ENCODE results near the gene MED25.

GRCh38 chr19:49835562-49835961 lies 17.5 kb downstream of the MED25 start:
- no peak for TF ChIP-seq CTCF (conservative IDR thresholded peaks at IDR 0.05; ENCODE audit: low read depth in 2 of 2)
- TF ChIP-seq EZH2 (IDR thresholded peaks at IDR 0.05; ENCODE audit: low read depth, unreplicated experiment): no peak
- no peak for TF ChIP-seq CREB1 (CRISPR knock-in tag; IDR thresholded peaks at IDR 0.05; ENCODE audit: low read depth)
- TF ChIP-seq POLR2AphosphoS5 (IDR thresholded peaks at IDR 0.05; ENCODE audit: low read depth): no peak
- TF ChIP-seq ETS1 (IDR thresholded peaks at IDR 0.05): no peak
- TF ChIP-seq, protein P1, sequence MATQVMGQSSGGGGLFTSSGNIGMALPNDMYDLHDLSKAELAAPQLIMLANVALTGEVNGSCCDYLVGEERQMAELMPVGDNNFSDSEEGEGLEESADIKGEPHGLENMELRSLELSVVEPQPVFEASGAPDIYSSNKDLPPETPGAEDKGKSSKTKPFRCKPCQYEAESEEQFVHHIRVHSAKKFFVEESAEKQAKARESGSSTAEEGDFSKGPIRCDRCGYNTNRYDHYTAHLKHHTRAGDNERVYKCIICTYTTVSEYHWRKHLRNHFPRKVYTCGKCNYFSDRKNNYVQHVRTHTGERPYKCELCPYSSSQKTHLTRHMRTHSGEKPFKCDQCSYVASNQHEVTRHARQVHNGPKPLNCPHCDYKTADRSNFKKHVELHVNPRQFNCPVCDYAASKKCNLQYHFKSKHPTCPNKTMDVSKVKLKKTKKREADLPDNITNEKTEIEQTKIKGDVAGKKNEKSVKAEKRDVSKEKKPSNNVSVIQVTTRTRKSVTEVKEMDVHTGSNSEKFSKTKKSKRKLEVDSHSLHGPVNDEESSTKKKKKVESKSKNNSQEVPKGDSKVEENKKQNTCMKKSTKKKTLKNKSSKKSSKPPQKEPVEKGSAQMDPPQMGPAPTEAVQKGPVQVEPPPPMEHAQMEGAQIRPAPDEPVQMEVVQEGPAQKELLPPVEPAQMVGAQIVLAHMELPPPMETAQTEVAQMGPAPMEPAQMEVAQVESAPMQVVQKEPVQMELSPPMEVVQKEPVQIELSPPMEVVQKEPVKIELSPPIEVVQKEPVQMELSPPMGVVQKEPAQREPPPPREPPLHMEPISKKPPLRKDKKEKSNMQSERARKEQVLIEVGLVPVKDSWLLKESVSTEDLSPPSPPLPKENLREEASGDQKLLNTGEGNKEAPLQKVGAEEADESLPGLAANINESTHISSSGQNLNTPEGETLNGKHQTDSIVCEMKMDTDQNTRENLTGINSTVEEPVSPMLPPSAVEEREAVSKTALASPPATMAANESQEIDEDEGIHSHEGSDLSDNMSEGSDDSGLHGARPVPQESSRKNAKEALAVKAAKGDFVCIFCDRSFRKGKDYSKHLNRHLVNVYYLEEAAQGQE (IDR thresholded peaks at IDR 0.05; ENCODE audit: unreplicated experiment): no peak
- no peak for TF ChIP-seq EZH2phosphoT487 (IDR thresholded peaks at IDR 0.05; ENCODE audit: unreplicated experiment)
- TF ChIP-seq ZNF331 (CRISPR knock-in tag; IDR thresholded peaks at IDR 0.05; ENCODE audit: low read depth): no peak

All from GM23338 (cell line).